ENCODE measurements around the gene PYROXD2.

DNA sequence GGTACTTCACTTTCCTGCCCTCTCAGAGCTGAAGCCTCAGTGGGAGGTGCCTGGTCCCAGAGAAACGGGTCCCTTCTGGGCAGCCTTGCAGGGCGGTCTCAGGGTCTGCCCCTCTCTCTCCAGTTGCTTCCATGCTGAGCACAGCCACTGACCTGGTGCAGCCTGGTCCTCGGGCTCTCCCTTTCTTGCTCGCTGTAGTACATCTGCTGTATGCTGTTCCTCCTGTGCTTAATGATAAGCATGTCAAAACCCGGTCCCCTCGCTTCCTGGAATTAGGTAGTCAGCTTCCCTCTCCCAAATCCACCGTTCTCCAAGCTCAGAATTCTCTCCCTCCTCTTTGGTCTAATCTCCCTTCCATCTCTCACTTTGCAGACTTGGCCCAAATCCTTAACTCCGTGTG, 42.7 kb upstream of the PYROXD2 start:
- TF ChIP-seq, protein P1, sequence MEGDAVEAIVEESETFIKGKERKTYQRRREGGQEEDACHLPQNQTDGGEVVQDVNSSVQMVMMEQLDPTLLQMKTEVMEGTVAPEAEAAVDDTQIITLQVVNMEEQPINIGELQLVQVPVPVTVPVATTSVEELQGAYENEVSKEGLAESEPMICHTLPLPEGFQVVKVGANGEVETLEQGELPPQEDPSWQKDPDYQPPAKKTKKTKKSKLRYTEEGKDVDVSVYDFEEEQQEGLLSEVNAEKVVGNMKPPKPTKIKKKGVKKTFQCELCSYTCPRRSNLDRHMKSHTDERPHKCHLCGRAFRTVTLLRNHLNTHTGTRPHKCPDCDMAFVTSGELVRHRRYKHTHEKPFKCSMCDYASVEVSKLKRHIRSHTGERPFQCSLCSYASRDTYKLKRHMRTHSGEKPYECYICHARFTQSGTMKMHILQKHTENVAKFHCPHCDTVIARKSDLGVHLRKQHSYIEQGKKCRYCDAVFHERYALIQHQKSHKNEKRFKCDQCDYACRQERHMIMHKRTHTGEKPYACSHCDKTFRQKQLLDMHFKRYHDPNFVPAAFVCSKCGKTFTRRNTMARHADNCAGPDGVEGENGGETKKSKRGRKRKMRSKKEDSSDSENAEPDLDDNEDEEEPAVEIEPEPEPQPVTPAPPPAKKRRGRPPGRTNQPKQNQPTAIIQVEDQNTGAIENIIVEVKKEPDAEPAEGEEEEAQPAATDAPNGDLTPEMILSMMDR (conservative IDR thresholded peaks at IDR 0.05; ENCODE audit: low read depth in 2 of 2) = no peak
- TF ChIP-seq POLR2AphosphoS5 (IDR thresholded peaks at IDR 0.05; ENCODE audit: low read depth) = no peak
- TF ChIP-seq NANOG (IDR thresholded peaks at IDR 0.05; ENCODE audit: borderline replicate concordance) = no peak
- TF ChIP-seq, protein P2, sequence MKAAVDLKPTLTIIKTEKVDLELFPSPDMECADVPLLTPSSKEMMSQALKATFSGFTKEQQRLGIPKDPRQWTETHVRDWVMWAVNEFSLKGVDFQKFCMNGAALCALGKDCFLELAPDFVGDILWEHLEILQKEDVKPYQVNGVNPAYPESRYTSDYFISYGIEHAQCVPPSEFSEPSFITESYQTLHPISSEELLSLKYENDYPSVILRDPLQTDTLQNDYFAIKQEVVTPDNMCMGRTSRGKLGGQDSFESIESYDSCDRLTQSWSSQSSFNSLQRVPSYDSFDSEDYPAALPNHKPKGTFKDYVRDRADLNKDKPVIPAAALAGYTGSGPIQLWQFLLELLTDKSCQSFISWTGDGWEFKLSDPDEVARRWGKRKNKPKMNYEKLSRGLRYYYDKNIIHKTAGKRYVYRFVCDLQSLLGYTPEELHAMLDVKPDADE (IDR thresholded peaks at IDR 0.05) = no peak
- no peak for TF ChIP-seq JUNB (IDR thresholded peaks at IDR 0.05; ENCODE audit: unreplicated experiment)
- TF ChIP-seq ZNF331 (CRISPR knock-in tag; IDR thresholded peaks at IDR 0.05; ENCODE audit: low read depth) = no peak
- no peak for TF ChIP-seq CREB1 (CRISPR knock-in tag; IDR thresholded peaks at IDR 0.05; ENCODE audit: low read depth)
- no peak for TF ChIP-seq EZH2phosphoT487 (IDR thresholded peaks at IDR 0.05; ENCODE audit: unreplicated experiment)
- TF ChIP-seq REST (IDR thresholded peaks at IDR 0.05; ENCODE audit: unreplicated experiment) = no peak
- no peak for TF ChIP-seq EZH2 (IDR thresholded peaks at IDR 0.05; ENCODE audit: low read depth, unreplicated experiment)
- no peak for TF ChIP-seq ZNF114 (CRISPR knock-in tag; IDR thresholded peaks at IDR 0.05)
